BJ (cell line): ENCODE results near the gene ZNF618. TPM values are rescaled to one million over a fixed set of nuclear protein-coding genes. Genes with fewer than 3 reads are reported as not detected.

ENCODE experiments used
- CTCF ChIA-PET: fragments of 350-600 bp; formaldehyde crosslinking; extraction: SDS; loops from one replicate; lab custom pipeline; 2021; ENCODE audit warnings: antibody characterized with exemption, inconsistent platforms; lab: Yijun Ruan, JAX
- POLR2A ChIA-PET: fragments of 300-600 bp; sonication (Branson Sonifier 250); formaldehyde crosslinking; extraction: SDS; loops from one replicate; lab custom pipeline; 2021; ENCODE audit warnings: antibody characterized with exemption; lab: Charles Lee
- DNase-seq: peaks from one replicate; pipeline ENCODE4 v3.0.0-alpha.2; 2011; ENCODE audit warnings: low read depth
- H3K27me3 ChIP-seq: 2 replicates; pipeline ENCODE4 v1.6.0; 2011; ENCODE audit warnings: low read length; ENCODE audit not compliant: control insufficient read depth, insufficient read depth
- H3K36me3 ChIP-seq: 2 replicates; pipeline ENCODE4 v1.5.1; 2011; ENCODE audit warnings: low read length; ENCODE audit not compliant: control insufficient read depth, insufficient read depth
- H3K4me3 ChIP-seq: 2 replicates; pipeline ENCODE4 v1.5.1; 2011; ENCODE audit warnings: low read depth, mild to moderate bottlenecking, control low read depth, low read length
- polyA plus RNA-seq: library from polyadenylated mRNA; depleted of rRNA; stranded (reverse); fragments of >200 nt; gene quantifications from 2 replicates; pipeline ENCODE4 v1.2.3, GENCODE V29; 2011
- TF ChIP-seq, protein P1 (sequence below): IDR thresholded peaks from 2 replicates; pipeline ENCODE4 v1.5.1; 2011; ENCODE audit warnings: low read depth, mild to moderate bottlenecking, control low read depth, inconsistent platforms, low read length, moderate library complexity; ENCODE audit not compliant: insufficient read depth

Gene ZNF618
- polyA plus RNA-seq, 1 experiment: 5.4 TPM

DNA sequence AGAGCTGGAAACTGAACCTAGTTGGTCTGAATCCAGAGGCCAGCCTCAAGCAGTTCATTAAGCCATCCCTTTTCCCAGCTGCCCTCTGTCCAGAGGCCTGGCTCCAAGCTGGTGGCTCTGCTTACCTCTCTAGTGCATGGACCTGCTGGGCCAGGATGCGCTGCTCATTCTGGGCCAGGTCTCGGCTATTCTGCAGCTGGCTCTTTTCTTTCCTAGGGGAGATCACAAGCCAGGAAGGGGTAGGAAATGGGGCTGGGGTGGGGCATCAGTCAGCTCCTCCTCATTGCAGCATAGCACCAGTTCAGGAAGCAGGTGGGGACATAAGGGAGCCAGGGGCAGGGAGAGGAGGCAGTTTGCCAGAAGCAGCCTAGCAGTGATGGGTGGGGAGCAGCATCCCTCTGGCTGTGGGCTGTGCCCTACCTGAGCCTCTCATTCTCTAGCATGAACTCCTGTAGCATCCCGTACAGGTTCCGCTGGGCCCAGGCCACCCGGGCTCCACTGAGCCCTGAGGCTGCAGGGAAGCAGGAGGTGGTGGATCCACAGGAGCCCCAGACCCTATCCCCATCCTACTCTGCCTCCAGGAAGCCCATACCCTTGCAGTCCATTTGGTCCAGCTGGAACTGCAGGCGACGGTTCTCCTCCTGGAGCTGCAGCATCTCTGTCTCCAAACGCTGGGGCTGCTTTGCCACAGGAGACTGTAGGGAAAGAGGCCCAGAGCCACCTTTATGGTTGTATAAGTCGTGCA lies 217.8 kb downstream of the ZNF618 start:
- Histone ChIP-seq H3K36me3 (no peaks in the 10 kb centered on the region), H3K4me3 (no peak overlapping the region), H3K27me3 (peaks cover 14% of the 10 kb centered on the region)
- DNase-seq: no peak
- ChIA-PET POLR2A (no interaction called here), CTCF (interaction anchor here (1.0 to 8.0 kb wide), 5 partner anchors 10 to 356 kb away, joined by 3 to 66 read pairs (median 4); no protein-coding TSS in a partner anchor)
- TF ChIP-seq, protein P1, sequence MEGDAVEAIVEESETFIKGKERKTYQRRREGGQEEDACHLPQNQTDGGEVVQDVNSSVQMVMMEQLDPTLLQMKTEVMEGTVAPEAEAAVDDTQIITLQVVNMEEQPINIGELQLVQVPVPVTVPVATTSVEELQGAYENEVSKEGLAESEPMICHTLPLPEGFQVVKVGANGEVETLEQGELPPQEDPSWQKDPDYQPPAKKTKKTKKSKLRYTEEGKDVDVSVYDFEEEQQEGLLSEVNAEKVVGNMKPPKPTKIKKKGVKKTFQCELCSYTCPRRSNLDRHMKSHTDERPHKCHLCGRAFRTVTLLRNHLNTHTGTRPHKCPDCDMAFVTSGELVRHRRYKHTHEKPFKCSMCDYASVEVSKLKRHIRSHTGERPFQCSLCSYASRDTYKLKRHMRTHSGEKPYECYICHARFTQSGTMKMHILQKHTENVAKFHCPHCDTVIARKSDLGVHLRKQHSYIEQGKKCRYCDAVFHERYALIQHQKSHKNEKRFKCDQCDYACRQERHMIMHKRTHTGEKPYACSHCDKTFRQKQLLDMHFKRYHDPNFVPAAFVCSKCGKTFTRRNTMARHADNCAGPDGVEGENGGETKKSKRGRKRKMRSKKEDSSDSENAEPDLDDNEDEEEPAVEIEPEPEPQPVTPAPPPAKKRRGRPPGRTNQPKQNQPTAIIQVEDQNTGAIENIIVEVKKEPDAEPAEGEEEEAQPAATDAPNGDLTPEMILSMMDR: no peak

DNA sequence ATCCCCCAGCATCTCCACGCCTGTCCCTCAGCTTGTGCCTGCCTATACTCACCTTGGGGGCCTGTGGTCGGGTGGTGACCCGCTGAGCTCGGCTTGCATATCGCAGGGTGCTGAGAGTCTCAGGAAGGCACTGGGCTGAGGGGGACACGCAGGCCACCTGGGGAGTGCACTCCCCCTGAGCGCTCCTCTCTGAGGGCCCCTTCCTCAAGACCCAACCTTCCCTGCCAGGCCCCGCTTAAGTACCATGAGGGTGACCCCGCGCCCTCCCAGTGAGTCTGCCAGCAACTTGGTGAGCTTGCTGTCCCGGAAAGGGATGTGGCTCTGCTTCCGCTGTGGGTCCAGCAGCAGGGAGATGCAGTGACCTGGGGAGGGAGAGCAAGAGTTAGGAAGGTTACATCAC lies 218.9 kb downstream of the ZNF618 start:
- CTCF ChIA-PET: interaction anchor here (1.0 to 8.0 kb wide), 3 partner anchors 11 to 196 kb away, joined by 3 to 66 read pairs (median 41); no protein-coding TSS in a partner anchor
- POLR2A ChIA-PET: no interaction called here

DNA sequence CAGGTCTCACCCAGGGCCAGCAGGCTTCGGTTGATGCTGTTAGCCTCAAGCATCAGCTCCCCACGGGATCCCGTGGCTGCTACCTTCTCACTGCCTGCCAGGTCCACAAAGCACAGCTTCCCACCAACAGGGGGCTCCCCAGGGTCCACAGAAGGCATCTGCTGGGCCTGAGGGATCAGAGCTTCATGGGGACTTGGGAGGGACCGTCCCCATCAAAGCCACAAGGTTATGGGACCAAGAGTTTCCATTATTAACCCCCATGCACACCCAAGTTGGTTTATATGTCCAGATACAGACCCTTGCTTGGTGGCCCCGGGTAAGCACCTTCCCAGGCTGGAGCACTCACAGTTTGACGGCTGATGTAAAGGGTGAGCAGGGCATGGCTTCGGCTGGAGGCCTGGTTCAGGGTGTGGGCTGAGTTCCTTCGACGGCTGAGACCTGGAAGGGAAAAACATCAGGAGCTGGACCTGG lies 220.0 kb downstream of the ZNF618 start:
- POLR2A ChIA-PET: no interaction called here
- no peak overlapping the region for H3K4me3 ChIP-seq
- H3K27me3 ChIP-seq: peaks cover 17% of the 10 kb centered on the region
- H3K36me3 ChIP-seq: no peaks in the 10 kb centered on the region
- CTCF ChIA-PET: interaction anchor here (1.2 to 8.0 kb wide), 3 partner anchors 12 to 195 kb away, joined by 5 to 66 read pairs (median 41); no protein-coding TSS in a partner anchor
- TF ChIP-seq, protein P1: 0 out of 2 replicates have a peak, but pooled peaks have one; percentile 14
- DNase-seq: no peak

More for the DNA sequence above, 218.9 kb downstream of the ZNF618 start:
- TF ChIP-seq, protein P1: no peak
- no peaks in the 10 kb centered on the region for H3K36me3 ChIP-seq
- no peak for DNase-seq
- peaks cover 15% of the 10 kb centered on the region for H3K27me3 ChIP-seq
- H3K4me3 ChIP-seq: no peak overlapping the region

DNA sequence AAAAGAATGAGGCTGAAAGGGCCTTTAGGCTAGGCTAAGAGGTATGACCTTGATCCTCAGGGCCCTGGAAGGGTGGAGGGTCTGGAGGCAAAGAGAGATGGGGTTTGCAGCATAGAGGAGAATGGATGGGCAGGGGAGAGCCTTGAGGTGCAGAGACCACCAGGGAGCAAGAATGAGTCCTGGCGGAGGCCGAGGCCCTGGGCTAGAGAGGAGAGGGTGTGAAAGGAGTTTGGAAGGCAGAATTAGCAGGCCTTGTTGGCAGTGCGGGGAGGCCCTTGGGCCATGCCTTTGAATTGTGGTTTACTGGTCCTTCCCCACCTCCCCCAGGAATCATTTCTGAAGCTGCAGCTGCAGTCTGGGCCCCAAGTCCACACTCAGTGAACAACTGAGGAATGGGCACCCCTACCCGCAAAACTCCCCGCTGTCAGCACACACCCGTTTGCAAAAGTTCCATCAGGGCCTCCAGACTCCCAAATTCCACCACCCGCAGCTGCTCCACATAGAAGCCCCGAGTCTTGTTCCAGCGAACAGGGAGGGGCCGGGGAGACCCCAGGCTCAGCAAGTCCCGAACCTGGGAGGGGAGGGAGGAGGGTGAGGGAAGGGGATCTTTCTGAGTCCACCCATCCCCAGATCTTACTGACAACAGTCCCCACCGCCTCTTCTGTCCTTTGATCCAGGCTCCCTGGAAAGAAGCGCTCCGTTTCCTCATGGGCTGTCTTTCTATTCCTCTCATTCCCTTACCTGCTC lies 220.9 kb downstream of the ZNF618 start:
- CTCF ChIA-PET: interaction anchor here (4.6 to 8.0 kb wide), 2 partner anchors 11 to 13 kb away, joined by 41 to 66 read pairs; no protein-coding TSS in a partner anchor
- DNase-seq: no peak

More for the DNA sequence above, 220.9 kb downstream of the ZNF618 start:
- POLR2A ChIA-PET: no interaction called here
- no peak overlapping the region for H3K4me3 ChIP-seq
- peaks cover 19% of the 10 kb centered on the region for H3K27me3 ChIP-seq
- TF ChIP-seq, protein P1: no peak
- H3K36me3 ChIP-seq: no peaks in the 10 kb centered on the region
